ENCODE measurements around the gene DSCAM.

DNA sequence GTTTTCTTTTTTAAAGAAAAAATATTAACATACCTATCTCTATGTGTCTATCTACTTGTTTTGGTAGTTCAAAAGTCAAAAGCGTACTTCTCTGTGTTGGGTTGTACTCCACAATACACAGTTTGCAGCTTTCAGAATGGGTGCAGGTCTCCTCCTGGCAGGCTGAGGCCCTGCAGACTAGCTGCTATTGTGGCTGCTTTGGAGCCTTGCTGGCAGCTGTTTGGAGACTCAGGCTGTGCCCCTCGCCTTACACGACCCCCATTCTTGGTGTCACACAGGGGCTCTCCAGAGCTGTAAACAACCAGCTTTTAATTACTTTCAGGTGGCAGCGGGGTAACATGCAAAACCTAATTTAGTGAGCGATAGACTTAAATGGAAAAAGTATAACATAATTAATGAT lies 160.4 kb downstream of the DSCAM start:
- TF ChIP-seq CTCF (IDR thresholded peaks at IDR 0.05) (no peak), POLR2A (IDR thresholded peaks at IDR 0.05) (no peak), POLR2AphosphoS5 (IDR thresholded peaks at IDR 0.05) (no peak)

Measured in gastroesophageal sphincter (tissue), 3 donors.